HG03521 (cell line): ENCODE measurements around the gene C10orf71.

Source experiments
- ATAC-seq: cut with Tn5 transposase; IDR thresholded peaks from one replicate; pipeline ENCODE4 v1.9.1; 2021; ENCODE audit warnings: mild to moderate bottlenecking, moderate library complexity; ENCODE audit not compliant: unreplicated experiment

C10orf71 gene

GRCh38 chr10:49374740-49375139, 75.8 kb downstream of the C10orf71 start:
- no peak for ATAC-seq

- ATAC-seq, result no peak
These were observed 76.6 kb downstream of the C10orf71 start for GRCh38 chr10:49375611-49376010.
